ENCODE results near the gene KIF1B.
"Not testable (repeated sequence)": the region's sequence is repeated elsewhere in the genome, so short reads cannot be mapped to it uniquely, and the experiment has no call there.

The KIF1B gene

DNA sequence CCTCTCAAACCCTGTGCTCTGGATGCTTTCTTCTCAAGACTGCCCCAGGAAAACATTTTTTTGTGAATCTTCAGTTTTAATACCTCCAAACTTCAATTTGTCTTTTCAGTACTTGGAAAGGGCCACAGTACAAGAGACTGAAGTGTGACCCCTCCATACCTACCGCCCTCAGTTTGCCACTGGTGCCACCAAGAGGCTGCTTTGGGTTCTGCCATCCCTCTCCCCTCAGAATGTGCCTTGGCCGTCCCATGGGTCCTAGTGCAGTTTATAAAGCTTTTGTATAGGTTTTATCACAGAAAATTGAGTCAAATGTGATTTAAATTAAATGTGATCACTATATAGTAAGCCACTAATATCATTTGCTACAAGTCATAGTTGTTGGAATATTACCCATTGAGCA lies 127.7 kb downstream of the KIF1B start:
- peak; percentile 7 for DNase-seq (ENCODE audit: low read depth)

DNA sequence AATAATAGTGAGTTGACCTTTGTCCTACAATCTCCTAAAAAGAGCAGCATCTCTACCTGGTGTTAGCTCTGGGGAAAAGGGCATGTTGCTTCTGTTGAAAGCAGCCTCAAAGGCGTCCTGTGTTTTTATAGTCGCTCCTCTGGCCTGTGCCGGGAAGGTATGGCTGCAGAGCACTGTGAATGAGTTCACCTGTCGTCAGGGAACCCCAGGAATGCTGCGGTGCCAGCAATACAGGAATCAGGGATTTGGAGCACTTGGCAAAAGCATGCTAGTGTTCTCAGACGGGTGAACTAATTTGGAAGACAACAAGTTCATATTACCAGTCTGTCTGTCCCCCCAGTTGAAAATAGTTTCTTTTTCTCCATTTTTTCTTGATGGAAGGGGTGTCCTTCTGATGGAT lies 128.2 kb downstream of the KIF1B start:
- no peak for DNase-seq (ENCODE audit: low read depth)

DNA sequence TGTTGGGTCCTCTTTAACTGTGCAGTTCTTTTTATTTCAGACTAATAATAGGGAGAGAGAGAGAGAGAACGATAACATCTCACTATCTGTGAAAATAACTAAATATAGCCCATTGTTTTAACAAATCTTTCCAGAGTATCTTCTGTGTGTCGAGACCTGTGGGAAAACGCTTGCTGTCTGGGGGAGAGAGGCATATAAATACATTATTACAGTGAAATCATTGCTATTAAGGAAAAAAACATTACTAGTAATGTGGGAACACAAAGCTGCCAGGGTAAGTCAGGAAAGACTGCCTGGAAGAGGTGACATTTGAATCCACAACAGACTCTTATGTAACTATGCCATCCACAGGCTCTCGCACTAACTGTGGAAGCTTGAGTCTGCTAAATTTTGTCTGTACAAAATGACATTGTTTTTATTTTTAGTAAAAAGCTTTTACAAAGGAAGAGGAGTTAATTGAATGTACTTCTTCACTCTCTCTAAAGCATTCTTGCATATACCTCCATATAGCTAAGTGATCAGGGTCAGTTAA lies 128.7 kb downstream of the KIF1B start:
- no peak for DNase-seq (ENCODE audit: low read depth)

GRCh38 chr1:10339815-10340214 lies 129.4 kb downstream of the KIF1B start:
- DNase-seq (ENCODE audit: low read depth), result no peak

DNA sequence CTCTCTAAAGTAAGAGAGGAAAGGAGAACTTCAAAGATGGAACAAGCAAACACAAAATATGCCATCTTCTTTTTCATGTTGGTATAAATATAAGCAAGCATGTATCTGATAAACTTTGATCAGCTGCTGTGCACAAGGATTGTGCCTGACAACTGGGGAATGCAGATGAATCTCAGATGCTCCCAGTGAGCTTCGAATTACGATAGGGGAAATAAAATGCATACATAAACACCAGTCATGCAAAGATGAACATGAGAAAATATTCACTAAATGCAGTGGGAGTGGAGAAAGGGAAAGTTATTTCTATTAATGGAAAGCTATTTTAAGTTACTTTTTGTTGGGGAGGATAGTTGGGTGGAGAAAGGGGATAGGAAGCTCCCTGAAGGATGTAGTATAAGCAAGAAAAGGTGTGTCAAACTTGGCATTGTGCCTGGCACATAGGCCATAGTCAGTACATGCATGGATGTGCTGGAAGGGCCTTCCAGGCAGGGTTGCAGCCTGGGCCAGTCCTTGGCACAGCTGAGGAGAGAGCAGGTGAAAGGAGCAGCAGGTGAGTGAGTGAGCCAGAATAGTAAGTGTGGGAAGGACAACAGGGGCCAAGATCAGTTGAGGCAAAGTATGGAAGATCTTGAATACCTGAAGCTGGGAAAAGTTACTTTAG lies 130.7 kb downstream of the KIF1B start:
- DNase-seq (ENCODE audit: low read depth), result no peak

DNA sequence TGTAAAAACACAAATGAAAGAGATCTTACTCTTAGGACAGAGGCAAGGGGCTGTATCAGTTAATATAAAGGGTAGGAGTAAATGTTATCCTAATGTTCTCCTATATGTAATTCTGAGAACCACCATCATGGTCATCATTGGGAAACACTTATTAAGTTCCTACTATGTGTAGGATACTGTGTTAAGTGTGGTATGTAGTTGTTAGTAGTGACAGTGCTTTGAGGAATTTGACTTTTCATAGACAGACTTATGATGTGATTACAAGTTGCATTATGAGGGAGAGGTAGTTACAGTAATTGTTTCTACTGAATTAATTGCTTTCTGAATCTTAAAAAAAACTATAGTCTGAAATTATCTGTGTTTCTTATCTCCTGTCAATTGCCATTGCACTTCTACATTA lies 136.7 kb downstream of the KIF1B start:
- DNase-seq (ENCODE audit: low read depth), result no peak

DNA sequence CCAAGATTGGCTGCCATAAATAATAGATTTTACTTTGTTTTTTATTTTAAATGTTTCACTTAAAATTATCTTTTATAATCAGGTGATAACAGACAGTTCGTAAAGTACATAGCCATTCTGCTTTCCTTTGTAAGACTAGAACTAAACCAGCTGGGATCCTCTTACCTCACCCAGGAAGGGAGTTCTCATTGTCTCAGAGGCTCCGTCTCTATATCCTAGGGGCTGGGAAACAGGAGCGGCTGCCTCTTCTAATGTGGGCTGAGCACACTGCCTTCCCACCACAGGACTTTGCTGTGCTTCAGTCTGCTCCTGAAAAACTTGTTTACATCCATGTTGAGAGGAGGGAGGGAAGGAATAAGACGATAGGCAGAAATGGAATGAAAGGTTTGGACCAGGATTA lies 142.9 kb downstream of the KIF1B start:
- DNase-seq (ENCODE audit: low read depth), result no peak

DNA sequence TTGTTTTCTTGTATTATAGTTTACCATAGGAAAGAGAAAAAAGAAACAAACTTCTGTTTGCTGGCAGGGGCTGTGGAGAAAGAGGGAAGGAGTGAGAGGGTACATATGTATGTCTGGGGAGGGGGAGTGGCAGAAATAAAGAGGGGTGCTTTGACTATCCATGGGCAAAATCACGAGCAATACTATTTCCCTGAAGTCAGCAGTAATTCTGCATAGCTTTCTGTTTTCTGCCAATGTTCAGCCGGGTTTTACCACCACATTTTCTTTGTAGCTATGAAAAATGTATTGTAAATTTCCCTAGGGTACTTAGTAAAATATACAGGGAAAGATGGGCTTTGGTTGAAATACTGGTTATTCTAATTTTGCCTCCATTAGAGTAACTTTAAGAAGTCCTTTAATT lies 143.3 kb downstream of the KIF1B start:
- no peak for DNase-seq (ENCODE audit: low read depth)

DNA sequence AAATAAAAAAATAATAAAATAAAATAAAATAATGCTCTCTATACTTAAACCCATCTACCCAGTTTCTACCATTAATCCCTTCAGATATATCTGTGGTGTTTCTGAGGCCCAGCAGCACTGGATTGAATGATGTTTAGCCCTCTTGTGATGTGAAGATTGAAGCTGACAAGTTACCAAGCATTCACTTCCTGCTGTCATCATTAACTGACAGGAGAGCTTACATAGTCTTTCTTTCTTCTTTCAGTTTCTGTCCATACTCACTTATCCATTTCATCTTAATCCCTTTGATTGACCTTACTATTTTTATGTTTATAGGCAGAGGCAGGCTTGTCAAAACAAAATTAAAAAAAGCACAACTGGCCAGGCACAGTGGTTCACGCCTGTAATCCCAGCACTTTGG lies 149.7 kb downstream of the KIF1B start:
- no peak for DNase-seq (ENCODE audit: low read depth)

GRCh38 chr1:10361515-10361914 lies 151.1 kb downstream of the KIF1B start:
- DNase-seq (ENCODE audit: low read depth), result no peak

DNA sequence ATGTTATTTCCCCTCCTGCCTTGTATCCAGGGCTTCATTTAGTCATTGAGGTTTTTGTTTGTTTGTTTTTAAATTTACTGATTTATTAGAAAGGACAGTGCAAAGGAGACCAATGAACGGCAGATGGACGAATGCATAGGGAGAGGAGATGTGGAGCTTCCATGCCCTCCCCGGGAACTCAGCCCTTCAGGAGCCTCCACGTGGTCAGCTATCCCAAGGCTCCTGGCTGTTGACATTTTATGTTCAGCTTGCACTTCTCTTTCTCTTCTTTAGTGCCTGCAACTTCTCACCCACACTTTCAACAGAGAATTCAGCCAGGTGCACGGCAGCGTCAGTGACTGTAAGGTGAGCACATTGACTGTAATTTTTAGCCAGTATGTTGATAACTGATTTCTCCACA lies 157.8 kb downstream of the KIF1B start:
- DNase-seq (ENCODE audit: low read depth), result no peak

GRCh38 chr1:10374442-10374860 lies 164.1 kb downstream of the KIF1B start:
- no peak for DNase-seq (ENCODE audit: low read depth)

DNA sequence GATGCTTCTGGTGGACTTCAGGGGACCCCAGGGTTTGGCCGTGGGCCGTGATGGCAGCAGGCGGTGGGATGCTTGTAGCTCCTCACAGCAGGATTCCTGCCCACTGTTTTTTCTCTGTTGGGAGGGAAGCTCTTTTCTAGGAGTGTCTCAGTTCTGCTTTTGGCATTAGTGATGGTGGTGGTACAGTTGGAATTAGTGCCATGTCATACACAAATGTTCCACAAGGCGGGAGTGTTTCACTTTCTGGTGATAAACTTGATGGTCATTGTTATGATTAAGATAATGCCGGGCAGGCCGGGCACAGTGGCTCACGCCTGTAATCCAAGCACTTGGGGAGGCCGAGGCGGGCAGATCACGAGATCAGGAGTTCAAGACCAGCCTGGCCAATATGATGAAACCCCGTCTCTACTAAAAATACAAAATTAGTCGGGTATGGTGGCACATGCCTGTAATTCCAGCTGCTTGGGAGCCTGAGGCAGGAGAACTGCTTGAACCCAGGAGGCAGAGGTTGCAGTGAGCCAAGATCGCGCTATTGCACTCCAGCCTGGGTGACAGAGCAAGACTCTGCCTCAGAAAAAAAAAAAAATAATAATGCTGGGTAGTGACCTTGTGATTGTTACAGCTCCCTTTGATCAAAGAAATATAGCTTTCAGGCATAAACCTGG lies 167.1 kb downstream of the KIF1B start:
- not testable (repeated sequence) for DNase-seq (ENCODE audit: low read depth)

GRCh38 chr1:10378081-10378841 lies 167.9 kb downstream of the KIF1B start:
- no peak for DNase-seq (ENCODE audit: low read depth)

GRCh38 chr1:10379101-10379620 lies 168.8 kb downstream of the KIF1B start:
- no peak for DNase-seq (ENCODE audit: low read depth)

- no peak for DNase-seq (ENCODE audit: low read depth)
Measured at GRCh38 chr1:10379676-10380075, 169.3 kb downstream of the KIF1B start.

GRCh38 chr1:10380594-10381275 lies 170.4 kb downstream of the KIF1B start:
- no peak for DNase-seq (ENCODE audit: low read depth)

GRCh38 chr1:10383630-10384029 lies 173.3 kb downstream of the KIF1B start:
- DNase-seq (ENCODE audit: low read depth), result no peak

DNA sequence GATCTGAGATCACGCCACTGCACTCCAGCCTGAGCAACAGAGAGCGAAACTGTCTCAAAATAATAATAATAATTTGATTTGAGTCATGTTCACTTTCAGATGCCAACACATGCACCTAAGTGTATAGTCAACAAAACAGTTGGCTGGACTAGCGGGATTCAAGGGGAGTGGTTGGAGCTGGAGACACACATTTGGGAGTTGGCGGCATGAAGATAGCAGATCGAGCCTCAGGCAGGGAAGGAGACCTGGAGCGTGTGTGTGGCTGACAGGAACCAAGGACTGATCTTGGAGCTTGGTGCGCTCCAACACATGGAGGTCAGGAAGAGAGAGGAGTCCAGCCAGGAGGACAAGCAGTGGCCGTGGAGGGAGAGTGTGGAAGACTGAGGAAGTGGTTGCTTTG lies 173.8 kb downstream of the KIF1B start:
- DNase-seq (ENCODE audit: low read depth), result no peak

DNA sequence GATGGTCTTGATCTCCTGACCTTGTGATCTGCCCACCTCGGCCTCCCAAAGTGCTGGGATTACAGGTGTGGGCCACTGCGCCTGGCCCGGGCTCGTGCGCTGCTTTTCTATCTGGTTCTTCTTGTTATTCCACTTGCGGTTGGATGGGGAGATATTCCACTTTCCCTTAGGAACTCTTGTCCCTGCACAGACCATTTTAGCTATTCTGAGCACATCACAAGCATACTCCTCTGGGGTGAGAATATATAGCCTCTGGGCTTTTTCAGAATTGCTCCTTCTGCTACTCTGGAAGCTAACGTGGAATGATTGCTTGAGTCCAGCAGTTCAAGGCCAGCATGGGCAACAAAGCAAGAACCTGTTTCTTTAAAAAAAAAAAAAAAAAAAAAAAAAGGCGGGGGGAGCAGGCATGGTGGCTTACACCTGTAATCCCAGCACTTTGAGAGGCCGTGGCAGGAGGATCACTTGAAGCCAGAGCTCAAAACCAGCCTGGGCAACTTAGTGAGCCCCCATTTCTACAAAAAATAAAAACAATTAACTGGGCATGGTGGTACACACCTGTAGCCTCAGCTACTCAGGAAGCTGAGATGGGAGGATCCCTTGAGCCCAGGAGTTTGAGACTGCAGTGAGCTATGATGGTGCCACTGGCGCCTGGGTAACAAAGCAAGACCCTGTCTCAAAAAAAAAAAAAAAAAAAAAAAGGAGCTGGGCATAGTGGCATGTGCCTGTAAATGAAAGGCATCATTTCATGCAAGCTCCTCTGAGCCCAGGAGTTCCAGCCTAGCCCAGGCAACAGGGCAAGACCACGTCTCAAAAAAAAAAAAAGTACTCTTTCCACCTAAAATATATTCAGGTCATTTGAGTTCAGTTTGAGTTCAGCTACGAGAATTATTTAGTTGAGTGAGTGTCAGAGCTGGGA lies 176.6 kb downstream of the KIF1B start:
- no peak for DNase-seq (ENCODE audit: low read depth)
